IPS-20b (cell line): Measurements from ENCODE around the gene BNC1.
A peak's percentile ranks its signal among the peaks of the same experiment; 100 is the strongest.

Source experiments
- H3K27ac ChIP-seq: one replicate; pipeline ENCODE4 v1.5.1; 2013; ENCODE audit warnings: low read length
- H3K27me3 ChIP-seq: 2 replicates; pipeline ENCODE4 v1.6.1; 2013; ENCODE audit warnings: mild to moderate bottlenecking, low read length, inconsistent platforms; ENCODE audit not compliant: insufficient read depth
- H3K36me3 ChIP-seq: 2 replicates; pipeline ENCODE4 v1.6.1; 2013; ENCODE audit warnings: low read depth, mild to moderate bottlenecking, inconsistent platforms, low read length, moderate library complexity; ENCODE audit not compliant: insufficient read depth
- H3K4me1 ChIP-seq: 2 replicates; pipeline ENCODE4 v1.6.1; 2013; ENCODE audit warnings: mild to moderate bottlenecking, control low read depth, inconsistent platforms, low read length, moderate library complexity; ENCODE audit not compliant: insufficient read depth
- H3K4me3 ChIP-seq: 2 replicates; pipeline ENCODE4 v1.5.1; 2013; ENCODE audit warnings: mild to moderate bottlenecking, low read length, inconsistent platforms
- H3K9ac ChIP-seq: 2 replicates; pipeline ENCODE4 v1.6.1; 2013; ENCODE audit warnings: low read depth, mild to moderate bottlenecking, inconsistent platforms, low read length, moderate library complexity
- H3K9me3 ChIP-seq: 2 replicates; pipeline ENCODE4 v1.6.1; 2013; ENCODE audit warnings: mild to moderate bottlenecking, low read depth, low read length, inconsistent platforms; ENCODE audit not compliant: insufficient read depth

BNC1 gene

DNA sequence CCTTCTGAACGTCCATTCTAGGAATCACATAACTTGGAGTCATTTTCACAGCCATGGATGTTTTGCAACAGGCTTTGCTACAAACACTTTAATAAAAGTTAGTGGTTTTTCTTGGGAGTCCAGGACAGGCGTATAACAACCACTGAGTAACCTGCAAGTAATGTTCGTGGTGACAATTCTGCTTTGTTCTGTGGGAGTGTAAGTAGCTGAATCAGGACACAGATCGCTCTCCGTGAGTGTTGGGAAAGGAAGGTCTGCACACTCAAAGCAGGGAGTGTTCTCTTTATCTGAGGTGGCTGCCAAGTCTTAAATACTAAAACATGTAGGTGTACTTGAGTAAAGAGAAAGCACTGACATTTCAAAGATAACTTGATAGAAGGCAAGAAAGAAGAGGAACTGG, 7.9 kb upstream of the BNC1 start:
- H3K9me3 ChIP-seq: no peaks in the 10 kb centered on the region
- no peak overlapping the region for H3K4me3 ChIP-seq
- peaks cover 6% of the 10 kb centered on the region for H3K27me3 ChIP-seq
- H3K4me1 ChIP-seq: peaks cover 3% of the 10 kb centered on the region
- H3K9ac ChIP-seq: no peak overlapping the region
- no peaks in the 10 kb centered on the region for H3K36me3 ChIP-seq
- no peak overlapping the region for H3K27ac ChIP-seq

DNA sequence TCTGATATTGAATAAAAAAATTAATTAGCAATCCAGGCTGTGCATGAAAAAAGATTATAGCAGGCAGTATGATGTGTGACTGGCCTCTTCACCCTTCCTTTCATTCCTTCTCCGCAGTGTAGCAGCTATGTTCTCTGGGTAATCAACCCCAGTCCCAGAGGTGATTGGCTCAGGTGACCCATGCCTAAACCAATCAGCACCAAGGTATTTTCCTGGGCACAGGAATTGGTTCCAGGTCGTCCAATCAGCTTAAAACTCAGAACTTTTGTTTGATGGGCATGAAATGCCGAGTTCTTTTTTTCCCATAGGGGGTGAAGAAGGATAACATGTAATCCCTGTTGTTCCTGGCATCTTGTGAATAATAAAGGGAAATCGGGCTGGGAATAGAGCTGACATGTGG, 5.8 kb upstream of the BNC1 start:
- Histone ChIP-seq H3K4me1 (peaks cover 6% of the 10 kb centered on the region), H3K27ac (no peak overlapping the region), H3K9me3 (no peaks in the 10 kb centered on the region)

DNA sequence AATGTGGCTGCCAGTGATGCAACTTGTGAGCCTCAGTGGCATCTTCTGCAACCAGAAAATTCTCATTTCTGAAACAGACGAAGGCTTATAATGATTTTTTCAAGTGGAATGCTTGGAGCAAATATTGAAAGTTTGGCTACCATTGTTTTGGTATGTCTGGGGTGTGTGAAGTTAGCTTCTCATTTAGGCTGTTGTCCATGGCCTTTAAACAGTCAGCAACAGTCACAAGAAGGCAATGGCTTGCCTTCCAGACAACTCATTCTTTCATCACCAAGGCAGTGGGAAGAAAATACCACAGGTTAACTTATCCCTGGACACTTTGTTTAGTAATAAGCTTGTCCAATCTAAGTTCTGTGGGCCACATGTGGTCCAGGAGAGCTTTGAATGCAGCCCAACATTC, 4.7 kb upstream of the BNC1 start:
- no peak overlapping the region for H3K4me3 ChIP-seq
- H3K9ac ChIP-seq: no peak overlapping the region
- H3K27ac ChIP-seq: no peak overlapping the region
- H3K27me3 ChIP-seq: peaks cover 36% of the 10 kb centered on the region
- H3K36me3 ChIP-seq: no peaks in the 10 kb centered on the region
- peaks cover 6% of the 10 kb centered on the region for H3K4me1 ChIP-seq
- no peaks in the 10 kb centered on the region for H3K9me3 ChIP-seq

More for the DNA sequence above, 5.8 kb upstream of the BNC1 start:
- no peaks in the 10 kb centered on the region for H3K36me3 ChIP-seq
- peaks cover 27% of the 10 kb centered on the region for H3K27me3 ChIP-seq
- H3K9ac ChIP-seq: no peak overlapping the region
- H3K4me3 ChIP-seq: no peak overlapping the region

DNA sequence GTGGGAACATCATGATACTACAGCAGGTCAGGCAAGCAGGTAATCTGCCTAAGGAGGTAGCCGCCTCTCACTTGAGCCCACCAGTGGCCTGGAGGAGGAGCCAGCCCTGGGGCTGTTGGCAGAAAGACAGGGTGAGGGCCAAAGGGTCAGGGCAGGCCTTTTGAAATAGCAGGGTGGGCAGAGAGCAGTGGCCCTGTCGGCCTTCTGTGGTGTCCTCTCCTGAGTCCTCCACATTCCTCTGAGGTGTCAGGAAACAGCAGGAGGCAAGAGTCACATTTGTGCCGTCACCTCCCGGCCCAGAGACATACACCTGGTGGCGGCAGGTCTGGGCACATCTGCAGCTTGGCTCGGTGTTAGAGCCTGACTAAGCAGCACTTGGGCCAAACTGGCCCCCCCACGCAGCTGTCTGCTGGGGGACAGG, 3.9 kb upstream of the BNC1 start:
- H3K36me3 ChIP-seq: no peaks in the 10 kb centered on the region
- H3K9ac ChIP-seq: no peak overlapping the region
- peaks cover 6% of the 10 kb centered on the region for H3K4me1 ChIP-seq
- H3K4me3 ChIP-seq: no peak overlapping the region
- H3K27me3 ChIP-seq: peaks cover 44% of the 10 kb centered on the region
- H3K9me3 ChIP-seq: no peaks in the 10 kb centered on the region
- no peak overlapping the region for H3K27ac ChIP-seq

DNA sequence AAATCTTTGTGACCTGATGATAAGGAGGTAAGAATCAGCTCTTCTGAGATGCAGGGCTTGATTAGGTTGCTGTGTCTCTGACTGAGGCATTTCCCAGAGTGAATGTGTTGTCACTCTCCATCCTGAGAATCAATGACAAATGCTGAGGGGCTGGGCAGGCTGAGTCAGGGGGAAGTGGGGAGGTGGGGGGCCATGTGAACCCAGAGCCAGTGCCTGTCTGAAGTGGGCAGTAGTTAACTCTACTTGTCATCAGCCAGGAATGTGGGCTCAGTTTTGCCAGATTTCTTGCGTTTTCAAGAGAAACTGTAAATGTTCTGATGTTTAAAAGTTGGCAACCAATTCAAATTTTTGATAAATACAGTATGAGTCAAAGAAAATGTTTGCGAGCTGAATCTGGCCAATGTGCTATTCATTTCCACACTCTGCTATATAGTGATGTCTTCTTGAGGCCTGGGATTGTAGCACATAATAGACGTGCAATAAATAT, 3.1 kb upstream of the BNC1 start:
- H3K4me1 ChIP-seq: peaks cover 6% of the 10 kb centered on the region
- no peak overlapping the region for H3K27ac ChIP-seq
- H3K27me3 ChIP-seq: peaks cover 52% of the 10 kb centered on the region

DNA sequence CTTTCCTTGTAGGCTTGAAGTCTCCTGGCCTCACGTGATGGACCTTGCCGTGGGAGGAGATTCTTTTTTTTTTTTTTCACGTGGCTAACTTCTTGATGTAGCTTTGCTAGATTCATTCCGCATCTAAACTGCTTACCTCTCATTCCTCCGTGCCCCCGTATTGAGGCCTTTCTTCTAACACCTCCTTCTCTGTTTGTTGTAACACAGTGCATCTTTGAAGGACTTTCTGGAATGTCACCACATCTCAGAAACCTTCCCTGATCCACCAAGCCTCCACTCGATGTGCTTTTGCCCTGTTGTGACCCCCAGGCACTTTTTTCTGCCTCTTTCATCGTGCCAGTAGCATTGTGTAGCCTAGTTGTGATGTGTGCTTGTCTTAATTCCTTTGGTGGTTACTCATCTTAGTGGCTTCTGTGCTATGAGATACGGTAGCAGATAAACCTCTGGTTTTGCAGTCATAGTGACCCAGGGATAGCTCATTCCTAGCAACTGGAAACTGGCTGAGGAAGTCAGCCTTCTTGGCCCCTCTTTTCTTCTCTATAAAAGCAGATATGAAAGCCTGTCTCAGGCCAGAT, 1.6 kb upstream of the BNC1 start:
- Histone ChIP-seq H3K9me3 (no peaks in the 10 kb centered on the region), H3K9ac (no peak overlapping the region), H3K27me3 (peaks cover 67% of the 10 kb centered on the region)

More for the DNA sequence above, 3.1 kb upstream of the BNC1 start:
- no peaks in the 10 kb centered on the region for H3K9me3 ChIP-seq
- no peak overlapping the region for H3K9ac ChIP-seq
- no peak overlapping the region for H3K4me3 ChIP-seq
- no peaks in the 10 kb centered on the region for H3K36me3 ChIP-seq

DNA sequence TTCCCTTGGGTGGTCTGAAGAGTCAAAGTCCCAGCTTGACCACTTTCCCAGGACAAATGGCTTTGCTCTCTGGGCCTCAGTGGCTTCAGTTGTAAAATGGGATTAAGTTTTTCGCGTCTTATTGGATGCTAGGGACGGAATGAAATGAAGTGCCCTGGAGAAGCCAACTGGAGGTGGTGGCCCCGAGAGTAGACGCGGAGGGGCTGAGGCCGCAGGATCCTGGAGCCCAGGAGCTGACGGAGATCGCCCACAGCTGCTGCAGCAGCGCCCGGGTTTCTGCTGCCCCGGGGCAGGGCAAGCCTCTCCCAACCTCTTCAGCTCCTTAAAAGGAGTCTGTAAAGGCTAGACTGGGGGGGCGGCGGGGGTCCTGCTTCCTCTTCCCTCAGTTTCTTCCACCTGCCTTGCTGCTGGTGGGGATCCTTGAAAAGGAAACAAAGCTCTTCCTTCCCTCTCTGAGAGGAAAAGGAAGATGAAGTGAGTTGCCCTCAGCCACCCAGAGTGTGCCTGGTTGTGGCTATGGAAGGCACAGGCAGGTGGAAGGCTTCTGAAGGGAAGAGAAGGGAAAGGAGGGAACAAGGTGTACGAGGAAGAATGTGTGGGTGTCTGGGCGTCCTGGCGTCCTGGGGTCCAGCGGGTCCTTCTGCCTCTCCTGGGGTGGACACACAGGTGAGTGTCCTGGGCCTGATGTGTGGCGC, 967 bp upstream of the BNC1 start:
- Histone ChIP-seq H3K36me3 (no peaks in the 10 kb centered on the region), H3K9me3 (no peaks in the 10 kb centered on the region), H3K27ac (no peak overlapping the region), H3K4me1 (peaks cover 6% of the 10 kb centered on the region), H3K4me3 (peak overlapping the region; percentile 63; the same call in 1 of the 2 replicates), H3K27me3 (peaks cover 73% of the 10 kb centered on the region), H3K9ac (no peak overlapping the region)

More for the DNA sequence above, 1.6 kb upstream of the BNC1 start:
- H3K27ac ChIP-seq: no peak overlapping the region
- H3K36me3 ChIP-seq: no peaks in the 10 kb centered on the region
- H3K4me3 ChIP-seq: no peak overlapping the region
- H3K4me1 ChIP-seq: peaks cover 6% of the 10 kb centered on the region

DNA sequence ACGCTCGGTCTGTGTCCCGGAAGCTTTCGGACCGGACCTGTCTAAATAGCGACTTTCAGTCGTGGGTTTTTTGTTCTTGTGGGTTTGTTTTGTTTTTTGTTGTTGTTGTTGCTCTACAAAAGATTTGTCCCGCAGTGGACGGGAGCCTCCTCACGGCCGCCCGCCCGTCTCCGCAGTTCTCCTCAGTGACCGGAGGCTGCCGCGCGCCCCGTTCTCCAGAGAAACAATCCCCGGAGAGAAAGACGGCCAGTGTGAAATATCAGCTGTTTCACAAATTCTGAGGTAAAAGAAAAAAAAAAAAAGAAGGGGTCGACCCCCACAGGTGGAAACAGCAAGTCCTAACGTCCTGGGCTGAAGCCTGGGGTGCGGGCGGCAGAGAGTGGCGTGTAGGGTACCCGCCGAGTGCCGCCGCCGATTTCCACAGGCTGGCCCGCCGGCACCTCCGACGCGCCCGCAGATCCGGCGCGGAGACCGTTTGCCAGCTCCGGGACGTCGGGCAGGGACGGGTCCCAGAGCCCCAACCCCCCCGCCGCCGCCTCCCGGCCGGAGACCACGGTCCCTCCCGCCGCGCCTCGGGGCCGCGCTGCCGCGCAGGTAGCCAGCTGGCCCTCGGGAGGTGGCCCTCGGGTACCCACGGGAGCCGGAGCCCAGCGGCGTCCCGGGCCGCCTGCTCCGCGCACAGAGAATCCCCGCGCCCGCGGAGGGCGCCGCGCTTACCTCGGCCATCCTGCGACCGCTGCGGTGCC, 478 bp downstream of the BNC1 start:
- Histone ChIP-seq H3K9me3 (no peaks in the 10 kb centered on the region), H3K36me3 (no peaks in the 10 kb centered on the region), H3K4me3 (peak overlapping the region; percentile 75), H3K27ac (no peak overlapping the region), H3K27me3 (peaks cover 86% of the 10 kb centered on the region), H3K9ac (no peak overlapping the region), H3K4me1 (peaks cover 6% of the 10 kb centered on the region)

DNA sequence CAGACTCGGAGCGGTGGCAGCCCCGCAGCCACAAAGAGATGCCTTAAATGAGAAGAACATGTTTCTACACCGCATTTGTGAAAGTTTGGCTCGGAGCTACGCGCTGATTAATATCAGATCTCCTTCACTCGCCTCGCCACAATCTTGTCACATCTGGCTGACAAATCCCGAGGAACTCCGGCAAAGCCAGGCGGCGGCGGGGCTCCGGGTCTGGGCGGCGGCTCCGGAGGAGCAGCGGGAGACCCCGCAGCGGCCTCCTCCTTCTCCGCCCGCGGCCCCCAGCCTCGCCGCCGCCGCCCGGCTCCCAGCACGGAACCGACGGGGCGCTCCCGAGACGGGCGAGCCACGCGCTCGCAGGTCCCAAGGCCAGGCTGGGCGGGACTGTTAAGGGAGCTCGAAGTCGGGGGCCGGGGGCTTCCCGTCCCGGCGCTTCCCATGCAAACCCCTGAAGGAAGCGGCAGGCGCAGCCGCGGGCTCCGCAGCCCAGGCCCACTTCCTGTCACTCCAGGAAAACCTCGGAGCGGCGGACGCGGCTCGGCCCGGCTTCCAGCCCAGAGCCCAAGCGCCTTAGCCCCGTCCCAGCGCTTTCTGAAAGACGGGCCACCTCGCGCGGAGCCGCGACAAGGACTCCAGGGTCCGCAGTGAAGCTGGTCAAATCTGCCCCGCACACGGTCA, 1.2 kb downstream of the BNC1 start:
- H3K9ac ChIP-seq: no peak overlapping the region
- H3K4me3 ChIP-seq: peak overlapping the region; percentile 75
- H3K4me1 ChIP-seq: peaks cover 6% of the 10 kb centered on the region

DNA sequence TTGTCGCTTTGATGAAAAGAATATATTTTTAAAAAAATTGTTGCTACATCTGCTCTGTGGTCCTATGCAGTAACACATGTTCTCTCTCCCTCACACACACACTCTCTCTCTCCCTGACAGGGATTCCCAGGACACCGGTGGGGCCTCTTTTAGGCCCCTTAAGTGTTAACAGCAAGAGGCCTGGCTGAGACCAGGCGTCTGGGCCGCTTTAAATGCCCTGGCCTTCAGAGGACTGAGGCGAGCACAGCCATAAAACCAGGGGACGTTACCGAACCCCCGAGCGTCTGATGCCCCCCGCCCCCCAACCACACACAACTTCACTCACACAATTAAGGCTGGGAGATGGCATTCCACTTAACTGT, 1.7 kb downstream of the BNC1 start:
- H3K27me3 ChIP-seq: peaks cover 84% of the 10 kb centered on the region
- H3K4me3 ChIP-seq: peak overlapping the region; percentile 75; the same call in 1 of the 2 replicates
- no peak overlapping the region for H3K9ac ChIP-seq
- peaks cover 3% of the 10 kb centered on the region for H3K4me1 ChIP-seq
- no peak overlapping the region for H3K27ac ChIP-seq
- H3K36me3 ChIP-seq: no peaks in the 10 kb centered on the region
- no peaks in the 10 kb centered on the region for H3K9me3 ChIP-seq

More for the DNA sequence above, 1.2 kb downstream of the BNC1 start:
- Histone ChIP-seq H3K27me3 (peaks cover 86% of the 10 kb centered on the region), H3K27ac (no peak overlapping the region), H3K36me3 (no peaks in the 10 kb centered on the region), H3K9me3 (no peaks in the 10 kb centered on the region)

DNA sequence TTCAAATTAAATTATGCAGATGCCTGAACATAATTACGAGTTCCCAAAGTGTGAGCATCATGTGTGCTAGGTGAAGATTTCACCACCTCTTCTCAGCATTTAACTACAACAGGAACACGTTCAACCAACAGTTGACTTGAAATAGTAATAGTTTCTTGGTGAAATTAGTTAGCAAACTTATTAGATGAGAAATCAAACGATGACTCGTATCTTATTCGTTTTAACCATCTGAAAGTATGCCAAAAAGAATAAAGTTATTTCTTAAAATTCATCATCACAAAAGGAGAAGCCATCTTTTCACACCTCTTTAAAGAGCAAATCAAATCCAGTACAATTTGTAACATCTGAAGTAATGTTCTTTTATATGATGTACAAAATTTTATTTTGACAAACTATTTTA, 2.3 kb downstream of the BNC1 start:
- Histone ChIP-seq H3K27ac (no peak overlapping the region), H3K4me3 (no peak overlapping the region), H3K9ac (no peak overlapping the region), H3K4me1 (peaks cover 2% of the 10 kb centered on the region; the same call in 1 of the 2 replicates), H3K9me3 (no peaks in the 10 kb centered on the region), H3K36me3 (no peaks in the 10 kb centered on the region), H3K27me3 (peaks cover 78% of the 10 kb centered on the region)
